Liver (tissue), 9 donors: ENCODE results near the gene ZNF223. TPM values are rescaled to one million over a fixed set of nuclear protein-coding genes. Genes with fewer than 3 reads are reported as not detected.

Experiments used
- DNase-seq: peaks from one replicate; pipeline ENCODE4 v3.0.0-alpha.2; 2017; ENCODE audit warnings: low spot score
- H3K27ac ChIP-seq, 2 donors: one replicate each; pipeline ENCODE4 v1.7.0; 2013; ENCODE audit warnings: inconsistent platforms in 2 of 2, low read length in 2 of 2, control low read depth in 1 of 2, low read depth in 1 of 2, mild to moderate bottlenecking in 1 of 2
- H3K27me3 ChIP-seq, 4 donors: one replicate each; pipeline versions ENCODE4 v1.6.1 to v1.7.0; 2013; ENCODE audit warnings: low read length in 3 of 4, inconsistent platforms in 1 of 4, mild to moderate bottlenecking in 1 of 4, moderate library complexity in 1 of 4; ENCODE audit not compliant: control insufficient read depth in 4 of 4, insufficient read depth in 4 of 4
- H3K36me3 ChIP-seq, 4 donors: one replicate each; pipeline versions ENCODE4 v1.6.1 to v1.7.0; 2013; ENCODE audit warnings: low read length in 3 of 4, mild to moderate bottlenecking in 3 of 4, low read depth in 1 of 4, moderate library complexity in 1 of 4; ENCODE audit not compliant: control insufficient read depth in 4 of 4, insufficient read depth in 3 of 4
- H3K4me1 ChIP-seq, 4 donors: one replicate each; pipeline versions ENCODE4 v1.6.1 to v1.7.0; 2013; ENCODE audit warnings: low read length in 3 of 4, mild to moderate bottlenecking in 3 of 4, moderate library complexity in 1 of 4; ENCODE audit not compliant: control insufficient read depth in 4 of 4, insufficient read depth in 4 of 4
- H3K4me3 ChIP-seq, 3 donors: one replicate each; pipeline versions ENCODE4 v1.6.1 to v1.7.0; 2013; ENCODE audit warnings: low read length in 3 of 3, control low read depth in 1 of 3, low read depth in 1 of 3, mild to moderate bottlenecking in 1 of 3
- H3K9ac ChIP-seq, 2 donors: one replicate each; pipeline ENCODE4 v1.7.0; 2013; ENCODE audit warnings: low read length in 2 of 2, mild to moderate bottlenecking in 2 of 2, moderate library complexity in 2 of 2, control low read depth in 1 of 2, low read depth in 1 of 2
- H3K9me3 ChIP-seq, 4 donors: one replicate each; pipeline versions ENCODE4 v1.6.1 to v1.7.0; 2013; ENCODE audit warnings: low read length in 3 of 4; ENCODE audit not compliant: control insufficient read depth in 4 of 4
- FOXA2 ChIP-seq: IDR thresholded peaks from 2 replicates; pipeline ENCODE4 v1.6.1; 2016; ENCODE audit warnings: antibody characterized with exemption
- GABPA ChIP-seq, 2 donors: IDR thresholded peaks in 1 of 2; conservative IDR thresholded peaks in 1 of 2; 2 replicates each; pipeline ENCODE4 v1.6.1; 2016; ENCODE audit warnings: antibody characterized with exemption in 2 of 2, mild to moderate bottlenecking in 1 of 2, moderate library complexity in 1 of 2
- HNF4A ChIP-seq, 2 donors: conservative IDR thresholded peaks; 2 replicates each; pipeline ENCODE4 v1.6.1; 2016; ENCODE audit warnings: antibody characterized with exemption in 2 of 2, mild to moderate bottlenecking in 2 of 2
- HNF4G ChIP-seq: IDR thresholded peaks from 2 replicates; pipeline ENCODE4 v1.6.1; 2016; ENCODE audit warnings: antibody characterized with exemption
- NR2F2 ChIP-seq: IDR thresholded peaks from 2 replicates; pipeline ENCODE4 v1.6.1; 2016; ENCODE audit warnings: antibody characterized with exemption
- RAD21 ChIP-seq, 2 donors: IDR thresholded peaks; 2 replicates each; pipeline ENCODE4 v1.6.1; 2016; ENCODE audit warnings: antibody characterized with exemption in 2 of 2, mild to moderate bottlenecking in 2 of 2
- RXRA ChIP-seq, 2 donors: IDR thresholded peaks; 2 replicates each; pipeline ENCODE4 v1.6.1; 2017 to 2018; ENCODE audit warnings: antibody characterized with exemption in 2 of 2, mild to moderate bottlenecking in 1 of 2
- SP1 ChIP-seq: IDR thresholded peaks from 2 replicates; pipeline ENCODE4 v1.6.1; 2018; ENCODE audit warnings: antibody characterized with exemption, mild to moderate bottlenecking
- TAF1 ChIP-seq: conservative IDR thresholded peaks from 2 replicates; pipeline ENCODE4 v1.6.1; 2016; ENCODE audit warnings: antibody characterized with exemption, mild to moderate bottlenecking
- YY1 ChIP-seq: IDR thresholded peaks from 2 replicates; pipeline ENCODE4 v1.6.1; 2016; ENCODE audit warnings: antibody characterized with exemption, mild to moderate bottlenecking
- WGBS: extraction: QIAGEN DNeasy Blood & Tissue Kit; methylation state at CpG from one replicate; pipeline ENCODE4 v1.1.7; 2013; 5-methylcytosine and 5-hydroxymethylcytosine counted together
- polyA plus RNA-seq, 2 donors: library from polyadenylated mRNA; stranded (reverse) in 1 of 2; unstranded in 1 of 2; fragments of 200-250 nt in 1 of 2; fragments of >200 nt in 1 of 2; fragmentation: Nextera tagmentation in 1 of 2; extraction: Ambion mirVana in 1 of 2; gene quantifications; one replicate each; pipeline versions ENCODE4 v1.2.1 to v1.2.3, GENCODE V29; 2013 to 2015
- total RNA-seq, 2 donors: library from RNA; depleted of rRNA; stranded (reverse); fragments of >200 nt; gene quantifications; one replicate each; pipeline ENCODE4 v1.2.3, GENCODE V29; 2014
- TF ChIP-seq, protein P1 (sequence below): IDR thresholded peaks from 2 replicates; pipeline ENCODE4 v1.6.1; 2016; ENCODE audit warnings: antibody characterized with exemption
- TF ChIP-seq, protein P2 (sequence below): IDR thresholded peaks from 2 replicates; pipeline ENCODE4 v1.6.1; 2016; ENCODE audit warnings: antibody characterized with exemption
- TF ChIP-seq, protein P3 (sequence below): IDR thresholded peaks from 2 replicates; pipeline ENCODE4 v1.6.1; 2016; ENCODE audit warnings: antibody characterized with exemption, mild to moderate bottlenecking
- donor health status: healthy.
- donor health status: healthy.
- donor health status: healthy.
- donor health status: healthy.
- donor health status: healthy.

Gene ZNF223
- total and polyA plus RNA-seq, 4 donors, result 1.4 to 2.8 (median 1.9) TPM

DNA sequence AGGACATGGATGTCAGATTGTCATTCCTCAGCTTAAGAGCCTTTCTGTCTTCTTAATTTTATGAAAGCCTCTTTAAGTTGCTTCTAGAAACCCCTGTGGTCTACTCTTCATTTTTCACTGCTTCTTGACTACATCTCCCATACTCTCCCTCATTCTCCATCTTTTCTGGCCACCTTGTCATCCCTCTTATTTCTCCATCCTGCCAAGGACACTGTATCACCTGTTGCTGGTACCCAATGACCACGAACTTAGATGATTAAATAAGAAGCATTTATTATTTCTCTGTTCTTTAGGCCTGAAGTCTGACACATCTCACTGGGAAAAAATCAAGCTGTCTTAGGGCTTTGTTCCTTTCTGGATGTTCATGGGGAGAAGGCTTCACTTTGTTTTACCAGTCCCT is 9.2 kb downstream of the ZNF223 start:
- no peaks in the 10 kb centered on the region for H3K27me3 ChIP-seq
- 93% methylated on average over 1 of the region's 1 CpG for WGBS
- H3K9me3 ChIP-seq, result peaks cover 8 to 65% (median 59%) of the 10 kb centered on the region in 4 donors
- peak overlapping the region in 2 of 3 donors; percentile 39 to 57 for H3K4me3 ChIP-seq
- DNase-seq, result no peak
- peaks cover 16 to 86% (median 70%) of the 10 kb centered on the region in 4 donors for H3K36me3 ChIP-seq
- no peak for TF ChIP-seq HNF4G
- TF ChIP-seq FOXA2, result no peak
- TF ChIP-seq SP1, result no peak
- no peak for TF ChIP-seq HNF4A (conservative IDR thresholded peaks at IDR 0.05)
- no peak for TF ChIP-seq RXRA (IDR thresholded peaks at IDR 0.05)
- no peak for TF ChIP-seq NR2F2
- no peak for TF ChIP-seq GABPA (IDR thresholded peaks at IDR 0.05 in 1 of 2, conservative IDR thresholded peaks at IDR 0.05 in 1 of 2)
- TF ChIP-seq YY1, result no peak
- TF ChIP-seq TAF1, result no peak
- TF ChIP-seq, protein P1, sequence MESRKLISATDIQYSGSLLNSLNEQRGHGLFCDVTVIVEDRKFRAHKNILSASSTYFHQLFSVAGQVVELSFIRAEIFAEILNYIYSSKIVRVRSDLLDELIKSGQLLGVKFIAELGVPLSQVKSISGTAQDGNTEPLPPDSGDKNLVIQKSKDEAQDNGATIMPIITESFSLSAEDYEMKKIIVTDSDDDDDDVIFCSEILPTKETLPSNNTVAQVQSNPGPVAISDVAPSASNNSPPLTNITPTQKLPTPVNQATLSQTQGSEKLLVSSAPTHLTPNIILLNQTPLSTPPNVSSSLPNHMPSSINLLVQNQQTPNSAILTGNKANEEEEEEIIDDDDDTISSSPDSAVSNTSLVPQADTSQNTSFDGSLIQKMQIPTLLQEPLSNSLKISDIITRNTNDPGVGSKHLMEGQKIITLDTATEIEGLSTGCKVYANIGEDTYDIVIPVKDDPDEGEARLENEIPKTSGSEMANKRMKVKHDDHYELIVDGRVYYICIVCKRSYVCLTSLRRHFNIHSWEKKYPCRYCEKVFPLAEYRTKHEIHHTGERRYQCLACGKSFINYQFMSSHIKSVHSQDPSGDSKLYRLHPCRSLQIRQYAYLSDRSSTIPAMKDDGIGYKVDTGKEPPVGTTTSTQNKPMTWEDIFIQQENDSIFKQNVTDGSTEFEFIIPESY, result no peak
- H3K27ac ChIP-seq, result no peak overlapping the region
- no peaks in the 10 kb centered on the region for H3K4me1 ChIP-seq
- no peak overlapping the region for H3K9ac ChIP-seq

DNA sequence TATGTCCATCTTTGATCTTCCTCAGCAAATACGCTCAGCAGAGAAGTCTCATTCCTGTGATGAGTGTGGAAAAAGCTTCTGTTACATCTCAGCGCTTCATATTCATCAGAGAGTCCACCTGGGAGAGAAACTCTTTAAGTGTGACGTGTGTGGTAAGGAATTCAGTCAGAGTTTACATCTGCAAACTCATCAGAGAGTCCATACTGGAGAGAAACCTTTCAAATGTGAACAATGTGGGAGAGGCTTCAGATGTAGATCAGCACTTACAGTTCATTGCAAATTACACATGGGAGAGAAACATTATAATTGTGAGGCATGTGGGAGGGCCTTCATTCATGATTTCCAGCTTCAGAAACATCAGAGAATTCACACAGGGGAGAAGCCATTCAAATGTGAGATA is 14.5 kb downstream of the ZNF223 start:
- no peak overlapping the region for H3K9ac ChIP-seq
- no peaks in the 10 kb centered on the region for H3K4me1 ChIP-seq
- H3K9me3 ChIP-seq, result peaks cover 35 to 69% (median 58%) of the 10 kb centered on the region in 4 donors
- H3K4me3 ChIP-seq, result peak overlapping the region in 2 of 3 donors; percentile 68 to 78
- 82% methylated on average over 3 of the region's 3 CpGs for WGBS
- TF ChIP-seq FOXA2 (no peak), TAF1 (no peak), RAD21 (IDR thresholded peaks at IDR 0.05) (no peak), HNF4A (conservative IDR thresholded peaks at IDR 0.05) (no peak)
- TF ChIP-seq, protein P2, sequence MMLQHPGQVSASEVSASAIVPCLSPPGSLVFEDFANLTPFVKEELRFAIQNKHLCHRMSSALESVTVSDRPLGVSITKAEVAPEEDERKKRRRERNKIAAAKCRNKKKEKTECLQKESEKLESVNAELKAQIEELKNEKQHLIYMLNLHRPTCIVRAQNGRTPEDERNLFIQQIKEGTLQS, result no peak
- TF ChIP-seq, protein P3, sequence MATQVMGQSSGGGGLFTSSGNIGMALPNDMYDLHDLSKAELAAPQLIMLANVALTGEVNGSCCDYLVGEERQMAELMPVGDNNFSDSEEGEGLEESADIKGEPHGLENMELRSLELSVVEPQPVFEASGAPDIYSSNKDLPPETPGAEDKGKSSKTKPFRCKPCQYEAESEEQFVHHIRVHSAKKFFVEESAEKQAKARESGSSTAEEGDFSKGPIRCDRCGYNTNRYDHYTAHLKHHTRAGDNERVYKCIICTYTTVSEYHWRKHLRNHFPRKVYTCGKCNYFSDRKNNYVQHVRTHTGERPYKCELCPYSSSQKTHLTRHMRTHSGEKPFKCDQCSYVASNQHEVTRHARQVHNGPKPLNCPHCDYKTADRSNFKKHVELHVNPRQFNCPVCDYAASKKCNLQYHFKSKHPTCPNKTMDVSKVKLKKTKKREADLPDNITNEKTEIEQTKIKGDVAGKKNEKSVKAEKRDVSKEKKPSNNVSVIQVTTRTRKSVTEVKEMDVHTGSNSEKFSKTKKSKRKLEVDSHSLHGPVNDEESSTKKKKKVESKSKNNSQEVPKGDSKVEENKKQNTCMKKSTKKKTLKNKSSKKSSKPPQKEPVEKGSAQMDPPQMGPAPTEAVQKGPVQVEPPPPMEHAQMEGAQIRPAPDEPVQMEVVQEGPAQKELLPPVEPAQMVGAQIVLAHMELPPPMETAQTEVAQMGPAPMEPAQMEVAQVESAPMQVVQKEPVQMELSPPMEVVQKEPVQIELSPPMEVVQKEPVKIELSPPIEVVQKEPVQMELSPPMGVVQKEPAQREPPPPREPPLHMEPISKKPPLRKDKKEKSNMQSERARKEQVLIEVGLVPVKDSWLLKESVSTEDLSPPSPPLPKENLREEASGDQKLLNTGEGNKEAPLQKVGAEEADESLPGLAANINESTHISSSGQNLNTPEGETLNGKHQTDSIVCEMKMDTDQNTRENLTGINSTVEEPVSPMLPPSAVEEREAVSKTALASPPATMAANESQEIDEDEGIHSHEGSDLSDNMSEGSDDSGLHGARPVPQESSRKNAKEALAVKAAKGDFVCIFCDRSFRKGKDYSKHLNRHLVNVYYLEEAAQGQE, result no peak
- TF ChIP-seq, protein P1, result no peak
- peaks cover 13 to 55% (median 51%) of the 10 kb centered on the region in 4 donors for H3K36me3 ChIP-seq
- no peak for DNase-seq
- H3K27me3 ChIP-seq, result no peaks in the 10 kb centered on the region
- no peak overlapping the region for H3K27ac ChIP-seq
